ENCODE data around the gene DDX3X.
"Not testable (repeated sequence)": the region's sequence is repeated elsewhere in the genome, so short reads cannot be mapped to it uniquely, and the experiment has no call there.

Gene DDX3X

DNA sequence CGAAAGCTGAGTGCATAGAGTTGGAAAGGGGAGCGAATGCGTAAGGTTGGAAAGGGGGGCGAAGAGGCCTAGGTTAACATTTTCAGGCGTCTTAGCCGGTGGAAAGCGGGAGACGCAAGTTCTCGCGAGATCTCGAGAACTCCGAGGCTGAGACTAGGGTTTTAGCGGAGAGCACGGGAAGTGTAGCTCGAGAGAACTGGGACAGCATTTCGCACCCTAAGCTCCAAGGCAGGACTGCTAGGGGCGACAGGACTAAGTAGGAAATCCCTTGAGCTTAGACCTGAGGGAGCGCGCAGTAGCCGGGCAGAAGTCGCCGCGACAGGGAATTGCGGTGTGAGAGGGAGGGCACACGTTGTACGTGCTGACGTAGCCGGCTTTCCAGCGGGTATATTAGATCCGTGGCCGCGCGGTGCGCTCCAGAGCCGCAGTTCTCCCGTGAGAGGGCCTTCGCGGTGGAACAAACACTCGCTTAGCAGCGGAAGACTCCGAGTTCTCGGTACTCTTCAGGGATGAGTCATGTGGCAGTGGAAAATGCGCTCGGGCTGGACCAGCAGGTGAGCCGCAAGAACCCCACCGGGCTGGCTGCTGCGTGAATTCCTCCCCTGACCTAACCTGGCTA is at the start of gene DDX3X:
Gene DDX3X, plus strand, starts transcription at position 419 of the 619 bp plus-strand sequence. Its CDS starts 91 bp downstream, at position 510.
- peak; percentile 79 for DNase-seq (ENCODE audit: low spot score)

DNA sequence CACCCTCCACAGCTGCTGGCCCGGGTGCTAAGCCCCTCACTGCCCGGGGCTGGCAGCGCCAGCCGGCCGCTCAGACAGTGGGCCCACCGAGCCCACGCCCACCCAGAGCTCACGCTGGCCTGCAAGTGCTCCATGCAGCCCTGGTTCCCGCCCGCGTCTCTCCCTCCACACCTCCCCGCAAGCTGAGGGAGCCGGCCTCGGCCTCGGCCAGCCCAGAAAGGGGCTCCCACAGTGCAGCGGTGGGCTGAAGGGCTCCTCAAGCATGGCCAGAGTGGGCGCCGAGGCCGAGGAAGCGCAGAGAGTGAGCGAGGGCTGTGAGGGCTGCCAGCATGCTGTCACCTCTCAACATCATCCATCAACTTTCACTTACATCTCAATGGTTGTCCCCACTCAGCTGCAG is 48.0 kb upstream of the DDX3X start:
- not testable (repeated sequence) for DNase-seq (ENCODE audit: low spot score)

GRCh38 chrX:41288641-41289040 is 45.3 kb upstream of the DDX3X start:
- no peak for DNase-seq (ENCODE audit: low spot score)

GRCh38 chrX:41289095-41289494 is 44.9 kb upstream of the DDX3X start:
- DNase-seq (ENCODE audit: low spot score) = no peak

DNA sequence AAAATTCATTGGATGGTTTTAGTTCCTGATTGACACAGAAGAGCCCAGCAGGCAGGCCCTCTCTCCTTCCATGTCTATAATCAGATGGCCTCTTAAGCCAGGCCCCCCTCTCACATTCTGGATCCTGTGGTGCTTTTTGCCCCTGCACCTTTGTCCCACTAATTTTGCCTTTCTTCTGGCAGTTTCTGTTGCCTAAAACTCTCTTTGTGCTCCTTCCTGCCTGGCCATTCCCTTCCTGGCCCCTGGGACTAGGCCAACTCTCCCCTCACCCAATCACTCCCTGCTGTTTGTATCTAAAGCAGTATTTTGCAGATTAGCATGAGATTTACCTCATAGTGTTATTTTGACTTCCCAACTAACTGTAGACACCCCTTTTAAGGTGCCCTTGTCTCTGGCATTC is 42.7 kb upstream of the DDX3X start:
- no peak for DNase-seq (ENCODE audit: low spot score)

GRCh38 chrX:41293269-41293668 is 40.7 kb upstream of the DDX3X start:
- no peak for DNase-seq (ENCODE audit: low spot score)

- peak; percentile 8 for DNase-seq (ENCODE audit: low spot score)
Observed at GRCh38 chrX:41300758-41301437, 33.1 kb upstream of the DDX3X start.

DNA sequence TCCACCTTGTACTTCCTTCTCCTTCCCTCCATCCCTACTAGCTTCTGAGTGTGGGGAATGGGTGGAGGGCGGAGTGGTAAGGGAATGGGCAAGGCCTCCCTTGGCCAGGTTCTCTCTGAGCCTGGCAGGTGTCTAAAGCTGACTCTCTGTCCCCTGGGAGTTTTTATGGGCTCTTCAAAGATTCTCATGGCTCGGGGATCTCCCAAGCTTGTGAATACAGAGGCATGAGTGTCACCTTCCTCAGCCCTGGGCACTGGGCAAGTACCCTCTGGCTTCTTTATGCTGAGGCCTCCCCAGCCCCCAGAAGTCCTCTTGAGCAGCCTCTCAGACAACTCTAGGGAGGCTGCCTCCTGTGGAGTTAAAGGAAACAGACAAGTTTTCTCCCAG is 32.5 kb upstream of the DDX3X start:
- no peak for DNase-seq (ENCODE audit: low spot score)

GRCh38 chrX:41302370-41302769 is 31.6 kb upstream of the DDX3X start:
- DNase-seq (ENCODE audit: low spot score) = no peak

DNA sequence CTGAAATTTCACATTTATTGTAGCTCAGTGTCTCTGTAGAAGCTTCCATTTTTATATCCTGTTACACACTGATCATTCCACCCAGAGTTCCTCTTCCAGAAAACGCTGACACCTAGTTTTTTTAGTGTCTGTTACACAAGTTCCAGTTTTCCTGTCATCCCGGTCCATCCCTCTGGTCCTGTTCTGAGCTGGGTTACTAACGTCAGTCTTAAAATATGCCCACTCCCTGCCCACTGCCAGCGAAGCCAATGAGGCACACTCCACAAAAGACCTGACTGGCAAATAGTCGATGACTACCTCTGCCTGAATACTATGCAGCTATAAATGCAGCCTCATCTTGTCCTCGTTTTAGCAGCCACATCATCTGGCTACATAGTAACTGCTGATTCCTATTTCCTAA is 30.9 kb upstream of the DDX3X start:
- peak; percentile 9 for DNase-seq (ENCODE audit: low spot score)

GRCh38 chrX:41304178-41304577 is 29.8 kb upstream of the DDX3X start:
- no peak for DNase-seq (ENCODE audit: low spot score)

DNA sequence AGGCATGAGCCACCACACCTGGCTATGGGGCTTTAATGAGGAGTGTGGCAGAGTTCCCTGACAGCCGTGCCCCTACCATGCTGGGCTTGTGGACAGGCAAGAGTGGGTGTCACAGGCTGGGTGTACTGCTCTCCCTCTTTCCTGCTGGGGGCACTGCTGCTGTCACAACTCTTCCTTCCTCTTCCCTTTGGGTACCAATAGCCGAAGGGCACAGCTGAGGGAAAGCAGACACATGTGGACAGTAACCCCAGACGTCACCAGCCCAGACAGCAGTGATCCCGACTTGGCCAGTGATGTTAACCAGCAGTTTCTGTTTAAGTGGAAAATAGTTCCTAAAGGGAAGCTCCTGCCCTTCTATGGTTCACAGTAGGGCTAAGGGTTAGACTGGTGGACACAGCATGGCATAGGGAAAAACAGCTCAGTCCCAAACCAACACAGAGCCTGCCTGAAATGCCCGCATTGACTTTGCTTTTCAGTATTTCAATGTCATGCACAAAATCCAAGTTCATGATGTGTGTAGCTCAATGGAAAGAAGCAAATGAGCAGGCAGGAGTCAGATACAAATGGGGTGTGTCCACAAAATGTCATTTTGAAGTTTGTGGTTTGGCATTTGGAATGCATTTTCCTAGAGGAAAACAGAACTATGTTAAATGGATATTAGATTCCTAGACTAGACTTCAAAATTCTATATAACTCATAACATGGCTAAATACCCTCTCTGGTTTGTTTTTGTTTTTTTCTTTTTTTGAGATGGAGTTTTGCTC is 24.9 kb upstream of the DDX3X start:
- DNase-seq (ENCODE audit: low spot score) = no peak

DNA sequence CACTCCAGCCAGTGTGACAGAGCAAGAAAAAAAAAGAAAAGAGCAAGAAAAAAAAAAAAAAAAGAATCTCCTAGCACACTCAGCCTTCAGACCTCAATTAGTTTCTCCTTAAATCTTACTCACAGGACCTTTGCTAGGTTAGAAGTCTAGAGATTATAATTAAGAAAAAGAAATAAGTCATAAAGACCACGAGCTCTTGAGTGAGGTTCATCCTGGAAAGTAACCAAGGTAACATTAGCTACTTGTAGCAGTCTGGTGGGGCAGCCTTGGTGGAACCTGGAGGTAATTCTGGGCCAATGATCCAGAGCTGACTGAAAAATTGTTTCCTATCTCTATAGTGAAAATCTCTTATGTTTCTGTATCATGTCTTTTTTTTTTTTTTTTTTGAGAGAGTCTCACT is 21.2 kb upstream of the DDX3X start:
- no peak for DNase-seq (ENCODE audit: low spot score)

GRCh38 chrX:41313419-41313818 is 20.5 kb upstream of the DDX3X start:
- DNase-seq (ENCODE audit: low spot score) = no peak

DNA sequence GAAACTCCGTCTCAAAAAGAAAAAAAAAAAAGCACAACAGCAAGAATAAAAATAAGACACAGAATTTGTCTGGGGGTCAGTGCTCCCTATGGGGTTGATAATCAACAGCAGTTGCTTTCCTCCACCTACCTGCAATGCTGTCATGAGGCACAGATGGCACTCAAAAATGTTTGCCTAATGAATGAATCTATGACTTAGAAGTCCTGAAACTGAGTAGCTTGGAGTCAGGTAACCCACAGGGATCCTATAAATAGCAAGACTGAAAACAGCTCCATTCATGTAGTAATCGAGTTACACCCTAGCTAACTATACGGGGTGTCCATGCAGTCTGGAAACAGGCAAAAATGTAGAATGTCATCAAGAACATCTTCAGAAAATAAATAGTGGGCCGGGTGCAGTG is 19.8 kb upstream of the DDX3X start:
- DNase-seq (ENCODE audit: low spot score) = no peak

DNA sequence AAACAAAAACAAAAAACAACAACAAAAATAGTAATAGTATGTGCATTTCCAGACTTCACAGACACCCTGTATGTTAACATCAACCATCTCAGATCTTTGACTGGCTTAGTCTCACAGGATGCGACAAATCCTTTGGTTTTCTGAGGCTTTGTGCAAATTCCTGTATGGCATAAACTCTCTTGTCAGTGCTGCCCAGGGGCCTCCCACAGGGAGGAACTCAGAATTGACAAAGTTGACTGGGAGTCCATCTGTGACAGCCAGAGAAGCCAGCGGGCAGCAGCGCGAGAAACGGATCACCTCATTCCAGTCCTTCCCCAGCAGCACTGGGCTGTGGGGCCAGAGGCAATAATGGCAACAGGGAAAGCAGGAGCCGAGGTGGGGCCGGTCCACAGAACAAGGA is 19.1 kb upstream of the DDX3X start:
- no peak for DNase-seq (ENCODE audit: low spot score)

- DNase-seq (ENCODE audit: low spot score) = not testable (repeated sequence)
Observed at GRCh38 chrX:41316266-41316665, 17.7 kb upstream of the DDX3X start.

DNA sequence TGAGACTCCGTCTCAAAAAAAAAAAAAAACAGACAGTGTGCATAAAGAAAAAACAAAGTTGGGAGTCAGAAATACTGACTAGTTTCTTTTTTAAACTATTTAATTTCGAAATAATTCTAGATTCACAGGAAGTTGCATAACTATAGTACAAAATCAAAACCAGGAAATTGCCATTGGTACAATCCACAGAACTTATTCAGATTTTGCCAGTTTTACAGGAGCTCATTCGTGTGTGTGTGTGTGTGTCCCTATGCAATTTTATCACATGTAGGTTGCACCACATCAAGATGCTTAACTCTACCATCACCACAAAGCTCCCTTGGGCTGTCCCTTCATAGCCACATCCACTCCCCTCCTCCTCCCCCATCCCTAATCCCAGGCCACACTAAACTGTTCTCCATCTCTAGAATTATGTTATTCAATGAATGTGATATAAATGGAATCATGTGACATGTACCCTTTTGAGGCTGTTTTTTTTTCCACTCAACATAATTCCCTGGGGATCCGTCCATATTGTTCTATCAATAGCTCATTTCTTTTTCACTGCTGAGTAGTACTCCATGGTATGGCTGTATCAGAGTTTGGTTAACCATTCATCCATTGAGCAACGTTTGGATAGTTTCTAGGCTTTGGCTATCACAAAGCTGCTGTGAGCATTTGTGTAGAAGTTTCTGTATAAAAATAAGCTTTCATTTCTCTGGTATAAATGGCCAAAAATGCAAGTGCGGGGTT is 16.3 kb upstream of the DDX3X start:
- DNase-seq (ENCODE audit: low spot score) = no peak

DNA sequence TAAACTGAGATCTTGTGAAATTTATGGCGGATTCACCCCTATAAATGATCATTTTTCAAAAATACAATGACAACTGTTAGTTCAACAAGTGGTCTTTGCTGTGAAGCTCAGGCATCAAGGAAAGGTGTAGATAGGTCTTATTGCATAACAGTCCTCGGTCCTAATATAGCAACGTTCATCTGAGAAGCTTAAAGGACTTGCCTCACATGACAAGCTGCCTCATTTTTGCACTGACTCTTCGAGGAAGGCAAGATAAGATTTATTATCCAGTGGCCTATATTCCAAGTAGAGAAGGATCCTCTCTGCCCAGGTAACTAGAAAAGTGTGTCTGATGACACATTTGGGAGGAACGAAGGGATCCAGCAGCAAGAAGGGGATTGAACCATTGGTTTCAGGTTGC is 13.6 kb upstream of the DDX3X start:
- DNase-seq (ENCODE audit: low spot score) = no peak

DNA sequence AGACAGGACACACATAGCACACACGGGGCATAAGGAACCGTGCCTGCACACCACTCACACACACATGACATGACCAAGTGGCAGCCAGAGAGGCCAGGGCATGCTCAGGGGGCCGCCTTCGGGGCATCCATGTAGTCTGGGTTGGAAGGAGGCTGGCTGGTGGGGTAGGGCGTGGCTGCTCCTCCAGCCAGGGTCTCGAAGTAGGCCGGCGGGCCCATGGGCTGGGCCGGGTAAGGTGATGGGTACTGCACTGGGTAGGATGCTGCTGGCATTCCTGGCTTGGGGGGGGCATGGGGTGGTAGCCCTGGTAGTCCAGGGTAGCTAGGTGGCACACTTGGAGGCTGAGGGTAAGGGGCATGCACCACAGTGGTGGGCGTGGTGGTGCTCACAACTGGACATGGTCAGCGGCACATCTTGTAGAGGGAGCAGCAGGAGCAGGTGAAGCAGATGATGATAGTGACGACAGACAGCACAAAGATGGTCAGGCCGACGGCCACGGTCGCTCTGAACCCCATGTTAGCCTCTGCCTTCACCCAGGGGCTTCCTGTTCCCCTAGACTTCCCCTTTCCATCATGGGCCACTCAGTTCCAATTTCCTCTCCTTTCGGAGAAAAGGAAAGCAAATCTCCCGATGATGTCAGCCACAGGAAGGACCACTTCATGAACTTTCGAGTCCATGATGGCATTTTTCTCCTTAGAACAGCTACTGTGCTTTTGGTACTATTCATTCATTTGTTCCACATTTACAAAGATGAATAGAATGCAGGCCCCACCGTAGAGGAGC is 10.9 kb upstream of the DDX3X start:
- no peak for DNase-seq (ENCODE audit: low spot score)

GRCh38 chrX:41326431-41326830 is 7.5 kb upstream of the DDX3X start:
- no peak for DNase-seq (ENCODE audit: low spot score)

DNA sequence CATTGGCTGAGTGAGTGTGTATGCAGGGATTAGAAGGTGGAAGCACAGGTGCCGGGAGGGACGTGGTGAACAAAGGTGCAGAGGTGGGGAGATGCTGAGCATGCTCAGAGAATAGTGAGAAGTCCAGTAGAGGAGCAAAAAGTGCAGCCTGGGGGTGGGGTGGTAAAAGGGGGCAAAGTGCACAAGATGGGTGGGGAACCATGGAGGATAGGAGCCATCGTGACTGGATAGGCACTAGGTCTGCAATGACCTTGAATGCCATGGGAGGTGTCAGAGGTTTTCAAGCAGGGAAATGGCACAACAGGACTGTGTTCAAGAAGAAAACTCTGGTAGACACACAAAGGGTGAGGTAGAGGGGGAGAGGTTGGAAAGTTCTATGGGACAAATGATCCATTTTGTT is 6.6 kb upstream of the DDX3X start:
- DNase-seq (ENCODE audit: low spot score) = no peak
